BE2C (cell line): ENCODE measurements around the gene CLASP1.

ENCODE experiments used
- DNase-seq: peaks from one replicate; pipeline ENCODE4 v3.0.0-alpha.2; 2020
- H3K27me3 ChIP-seq: fragments of 250-450 bp; sonication (Bioruptor Pico); 2 replicates; pipeline ENCODE4 v1.5.1; 2020; ENCODE audit warnings: mild to moderate bottlenecking
- H3K36me3 ChIP-seq: fragments of 250-450 bp; sonication (Bioruptor Pico); 2 replicates; pipeline ENCODE4 v1.5.1; 2020; ENCODE audit warnings: mild to moderate bottlenecking
- H3K4me1 ChIP-seq: fragments of 250-450 bp; sonication (Bioruptor Pico); 2 replicates; pipeline ENCODE4 v1.5.1; 2020
- H3K4me3 ChIP-seq: 2 replicates; pipeline ENCODE4 v1.5.1; 2011; ENCODE audit warnings: low read depth, low read length
- H3K9me3 ChIP-seq: fragments of 250-450 bp; sonication (Bioruptor Pico); 2 replicates; pipeline ENCODE4 v1.5.1; 2020
- CTCF ChIP-seq: IDR thresholded peaks from 2 replicates; pipeline ENCODE4 v1.5.1; 2012; ENCODE audit warnings: mild to moderate bottlenecking, low read depth, low read length

The CLASP1 gene

GRCh38 chr2:121584741-121585140 lies 64.5 kb downstream of the CLASP1 start:
- H3K27me3 ChIP-seq = no peaks in the 10 kb centered on the region
- H3K4me3 ChIP-seq = no peak overlapping the region
- DNase-seq = no peak
- no peaks in the 10 kb centered on the region for H3K4me1 ChIP-seq
- TF ChIP-seq CTCF = no peak
- H3K36me3 ChIP-seq = no peaks in the 10 kb centered on the region
- no peaks in the 10 kb centered on the region for H3K9me3 ChIP-seq

- no peak for DNase-seq
- peaks cover 4% of the 10 kb centered on the region; the same call in 1 of the 2 replicates for H3K4me1 ChIP-seq
- H3K4me3 ChIP-seq = no peak overlapping the region
- H3K36me3 ChIP-seq = no peaks in the 10 kb centered on the region
- no peak for TF ChIP-seq CTCF
- H3K27me3 ChIP-seq = no peaks in the 10 kb centered on the region
- no peaks in the 10 kb centered on the region for H3K9me3 ChIP-seq
Measured at GRCh38 chr2:121583555-121583954, 65.7 kb downstream of the CLASP1 start.

- no peaks in the 10 kb centered on the region for H3K36me3 ChIP-seq
- DNase-seq = no peak
- peaks cover 4% of the 10 kb centered on the region; the same call in 1 of the 2 replicates for H3K4me1 ChIP-seq
- TF ChIP-seq CTCF = no peak
- H3K4me3 ChIP-seq = no peak overlapping the region
- H3K27me3 ChIP-seq = no peaks in the 10 kb centered on the region
- no peaks in the 10 kb centered on the region for H3K9me3 ChIP-seq
Measured at GRCh38 chr2:121582272-121582671, 67.0 kb downstream of the CLASP1 start.

- Histone ChIP-seq H3K27me3 (no peaks in the 10 kb centered on the region), H3K36me3 (no peaks in the 10 kb centered on the region), H3K9me3 (no peaks in the 10 kb centered on the region), H3K4me1 (peaks cover 4% of the 10 kb centered on the region; the same call in 1 of the 2 replicates), H3K4me3 (no peak overlapping the region)
- DNase-seq = peak; percentile 12
- no peak for TF ChIP-seq CTCF
Measured at GRCh38 chr2:121579309-121579708, 70.0 kb downstream of the CLASP1 start.

GRCh38 chr2:121577381-121577780 lies 71.9 kb downstream of the CLASP1 start:
- Histone ChIP-seq H3K27me3 (no peaks in the 10 kb centered on the region), H3K4me1 (peaks cover 4% of the 10 kb centered on the region; the same call in 1 of the 2 replicates), H3K9me3 (no peaks in the 10 kb centered on the region), H3K4me3 (no peak overlapping the region), H3K36me3 (no peaks in the 10 kb centered on the region)
- no peak for DNase-seq
- TF ChIP-seq CTCF = no peak

- no peaks in the 10 kb centered on the region for H3K36me3 ChIP-seq
- no peak for TF ChIP-seq CTCF
- no peak for DNase-seq
- no peaks in the 10 kb centered on the region for H3K27me3 ChIP-seq
- no peak overlapping the region for H3K4me3 ChIP-seq
- H3K9me3 ChIP-seq = no peaks in the 10 kb centered on the region
- peaks cover 4% of the 10 kb centered on the region; the same call in 1 of the 2 replicates for H3K4me1 ChIP-seq
Measured at GRCh38 chr2:121576263-121576662, 73.0 kb downstream of the CLASP1 start.
